NCI-H1048 (cell line): ENCODE measurements around the gene SPOCK1.

Experiments
- DNase-seq: peaks from one replicate; lab custom pipeline; 2025; lab: John Stamatoyannopoulos, UW

SPOCK1 gene

GRCh38 chr5:137492331-137492730 lies 6.8 kb downstream of the SPOCK1 start:
- no peak for DNase-seq

GRCh38 chr5:137491121-137491520 lies 8.0 kb downstream of the SPOCK1 start:
- DNase-seq, result no peak

- DNase-seq, result no peak
Measured at GRCh38 chr5:137490591-137490990, 8.5 kb downstream of the SPOCK1 start.

GRCh38 chr5:137488974-137489373 lies 10.2 kb downstream of the SPOCK1 start:
- DNase-seq, result no peak

GRCh38 chr5:137488516-137488915 lies 10.6 kb downstream of the SPOCK1 start:
- DNase-seq, result no peak

- DNase-seq, result no peak
Measured at GRCh38 chr5:137487600-137487999, 11.5 kb downstream of the SPOCK1 start.

- DNase-seq, result no peak
Measured at GRCh38 chr5:137486707-137487106, 12.4 kb downstream of the SPOCK1 start.

- DNase-seq, result no peak
Measured at GRCh38 chr5:137481596-137481995, 17.5 kb downstream of the SPOCK1 start.

GRCh38 chr5:137478043-137478442 lies 21.1 kb downstream of the SPOCK1 start:
- no peak for DNase-seq

GRCh38 chr5:137470921-137471220 lies 28.3 kb downstream of the SPOCK1 start:
- DNase-seq, result no peak

GRCh38 chr5:137470111-137470920 lies 28.8 kb downstream of the SPOCK1 start:
- no peak for DNase-seq

GRCh38 chr5:137466889-137467288 lies 32.2 kb downstream of the SPOCK1 start:
- no peak for DNase-seq

GRCh38 chr5:137465930-137466329 lies 33.2 kb downstream of the SPOCK1 start:
- DNase-seq, result no peak

GRCh38 chr5:137462816-137463520 lies 36.2 kb downstream of the SPOCK1 start:
- no peak for DNase-seq

GRCh38 chr5:137462265-137462590 lies 36.9 kb downstream of the SPOCK1 start:
- DNase-seq, result no peak

GRCh38 chr5:137461391-137462264 lies 37.5 kb downstream of the SPOCK1 start:
- DNase-seq, result no peak

GRCh38 chr5:137454671-137455070 lies 44.5 kb downstream of the SPOCK1 start:
- DNase-seq, result no peak

GRCh38 chr5:137453483-137454080 lies 45.5 kb downstream of the SPOCK1 start:
- peak; percentile 26 for DNase-seq

- no peak for DNase-seq
Measured at GRCh38 chr5:137450759-137451158, 48.4 kb downstream of the SPOCK1 start.

- no peak for DNase-seq
Measured at GRCh38 chr5:137448868-137449267, 50.3 kb downstream of the SPOCK1 start.

- DNase-seq, result no peak
Measured at GRCh38 chr5:137446615-137447014, 52.5 kb downstream of the SPOCK1 start.

GRCh38 chr5:137446151-137446550 lies 53.0 kb downstream of the SPOCK1 start:
- no peak for DNase-seq
